GM12872 (cell line): ENCODE results near the gene RNF8.

Experiments used
- CTCF ChIP-seq: IDR thresholded peaks from 3 replicates; pipeline ENCODE4 v1.5.1; 2011; ENCODE audit warnings: low read depth, mild to moderate bottlenecking, low read length, moderate library complexity; ENCODE audit not compliant: insufficient read depth

RNF8 gene

GRCh38 chr6:37353761-37354525 is at the start of gene RNF8:
Gene RNF8, plus strand, starts transcription at chr6:37353983. Its CDS starts 182 bp downstream, at chr6:37354165.
- TF ChIP-seq CTCF, result no peak

- no peak for TF ChIP-seq CTCF
Observed at GRCh38 chr6:37304766-37305165, 49.0 kb upstream of the RNF8 start.

GRCh38 chr6:37305841-37306425 is 47.9 kb upstream of the RNF8 start:
- TF ChIP-seq CTCF, result no peak

GRCh38 chr6:37306624-37307222 is 47.1 kb upstream of the RNF8 start:
- no peak for TF ChIP-seq CTCF

- no peak for TF ChIP-seq CTCF
Observed at GRCh38 chr6:37308069-37308815, 45.5 kb upstream of the RNF8 start.

GRCh38 chr6:37309046-37309445 is 44.7 kb upstream of the RNF8 start:
- no peak for TF ChIP-seq CTCF

GRCh38 chr6:37309692-37310091 is 44.1 kb upstream of the RNF8 start:
- TF ChIP-seq CTCF, result no peak
